Measurements from ENCODE around the gene PIGR. TPM values are rescaled to one million over a fixed set of nuclear protein-coding genes. Genes with fewer than 3 reads are reported as not detected.
A peak's percentile ranks its signal among the peaks of the same experiment; 100 is the strongest.

PIGR gene
- polyA plus RNA-seq, 6 donors from 2014 or later, result 0.05 to 0.84 (median 0.64) TPM

DNA sequence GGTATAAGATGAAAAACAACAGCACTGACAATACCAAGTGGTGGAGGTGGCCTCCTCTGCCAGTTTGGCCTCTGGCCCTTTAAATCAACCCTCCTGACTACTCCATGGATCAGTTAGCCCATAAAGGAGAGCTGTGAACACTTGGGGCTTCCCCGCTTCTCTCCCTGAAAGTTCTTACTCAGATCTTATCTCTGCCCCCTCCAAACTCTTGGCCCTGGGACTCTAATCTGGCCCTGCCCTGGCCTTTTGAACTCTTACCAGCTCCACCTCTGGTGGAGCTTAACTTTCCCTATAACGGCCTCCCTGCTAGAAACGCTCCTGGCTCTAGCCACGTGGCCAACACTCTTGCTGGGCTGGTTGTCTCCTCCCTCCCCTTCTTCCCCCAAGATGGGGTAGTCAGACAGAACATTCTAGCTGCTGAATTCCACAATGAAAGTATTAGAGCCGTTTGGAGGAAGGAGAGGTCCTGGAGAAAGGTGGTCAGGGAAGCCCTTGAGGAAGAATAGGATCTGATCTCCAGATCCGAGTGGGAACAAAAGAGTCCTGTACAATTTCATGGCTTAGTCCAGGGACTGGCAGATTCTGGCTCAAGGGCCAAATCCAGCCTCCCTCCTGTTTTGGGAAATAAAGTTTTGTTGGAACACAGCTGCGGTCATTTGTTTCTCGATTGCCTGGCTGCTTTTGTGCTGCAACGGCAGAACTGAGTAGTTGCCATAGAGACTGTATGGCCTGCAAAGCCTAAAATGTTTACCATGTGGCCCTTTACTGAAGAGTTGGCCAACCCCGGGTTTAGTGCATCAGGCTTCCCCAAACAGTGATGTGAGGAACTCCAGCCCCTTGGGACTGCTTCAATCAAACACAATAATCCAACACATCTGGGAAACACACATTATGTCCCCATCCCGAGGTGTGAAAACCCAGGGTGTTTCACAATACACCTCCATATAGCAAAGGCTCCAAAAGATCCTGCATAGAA, 9.5 kb upstream of the PIGR start:
- ATAC-seq (ENCODE audit: low read depth in 2 of 2), result no peak
- no peak for DNase-seq
- no peak overlapping the region for H3K4me3 Mint-ChIP-seq
- H3K27ac Mint-ChIP-seq, result peak overlapping the region in 2 of 6 donors; percentile 49 to 53
- peaks cover 0 to 11% (median 0%) of the 10 kb centered on the region in 3 donors for H3K27me3 Mint-ChIP-seq
- H3K4me1 Mint-ChIP-seq, result peaks cover 15 to 16% (median 15%) of the 10 kb centered on the region in 3 donors
- H3K36me3 Mint-ChIP-seq, result no peaks in the 10 kb centered on the region
- no peaks in the 10 kb centered on the region for H3K9me3 Mint-ChIP-seq

DNA sequence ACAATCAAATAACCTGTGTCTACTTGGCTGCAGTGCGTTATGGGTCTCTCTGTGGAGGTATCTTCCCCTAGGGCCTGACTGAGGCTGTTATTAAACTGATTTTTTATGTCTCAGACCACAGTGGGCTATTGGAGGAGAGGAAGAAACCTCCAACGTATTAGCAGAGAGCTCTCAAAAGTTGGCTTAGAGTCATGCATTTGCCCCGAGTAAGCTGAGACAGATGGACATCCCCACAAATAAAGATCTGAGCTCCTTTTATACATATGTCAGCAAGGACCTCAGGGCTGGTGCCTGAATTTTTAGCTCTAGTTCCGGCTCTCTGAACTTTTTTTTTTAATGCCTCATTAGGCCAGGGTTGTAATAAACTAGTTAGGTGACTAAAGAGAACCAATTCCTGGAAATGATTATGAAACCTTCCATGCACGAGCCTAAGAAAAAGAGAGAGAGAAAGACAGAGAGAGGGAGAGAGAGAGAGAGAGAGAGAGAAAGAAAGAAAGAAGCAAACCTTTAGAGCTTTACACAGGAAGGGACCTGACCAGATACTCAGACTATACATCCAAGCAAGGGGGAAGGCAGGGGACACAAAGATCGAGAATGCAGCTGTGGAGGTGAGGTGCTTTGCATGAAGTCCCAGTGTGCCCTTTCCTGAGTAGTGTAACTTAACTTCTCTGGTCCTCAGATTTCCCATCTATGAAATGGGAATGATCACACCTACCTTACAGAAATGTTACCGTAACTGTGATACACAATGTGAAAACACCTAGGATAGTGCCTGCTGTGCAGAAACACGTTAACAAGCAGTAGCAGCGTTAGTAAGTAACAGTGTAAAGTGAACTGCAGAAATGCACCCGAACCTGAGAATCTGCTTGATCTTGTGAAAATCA, 8.4 kb upstream of the PIGR start:
- ATAC-seq (ENCODE audit: low read depth in 2 of 2) (no peak), DNase-seq (no peak)
- Mint-ChIP-seq H3K36me3 (no peaks in the 10 kb centered on the region), H3K4me1 (peaks cover 15 to 16% (median 15%) of the 10 kb centered on the region in 3 donors), H3K27ac (peak overlapping the region in 1 of 6 donors; percentile 58), H3K27me3 (peaks cover 0 to 12% (median 0%) of the 10 kb centered on the region in 3 donors), H3K9me3 (peaks cover 0 to 5% (median 0%) of the 10 kb centered on the region in 7 donors), H3K4me3 (no peak overlapping the region)

GRCh38 chr1:206953626-206954025, 7.4 kb upstream of the PIGR start:
- H3K27me3 Mint-ChIP-seq, result peaks cover 0 to 16% (median 0%) of the 10 kb centered on the region in 3 donors
- H3K4me1 Mint-ChIP-seq, result peaks cover 16 to 23% (median 23%) of the 10 kb centered on the region in 3 donors
- peaks cover 0 to 7% (median 0%) of the 10 kb centered on the region in 7 donors for H3K9me3 Mint-ChIP-seq
- no peak for DNase-seq
- H3K36me3 Mint-ChIP-seq, result no peaks in the 10 kb centered on the region
- H3K27ac Mint-ChIP-seq, result no peak overlapping the region
- no peak for ATAC-seq (ENCODE audit: low read depth in 2 of 2)
- H3K4me3 Mint-ChIP-seq, result no peak overlapping the region

DNA sequence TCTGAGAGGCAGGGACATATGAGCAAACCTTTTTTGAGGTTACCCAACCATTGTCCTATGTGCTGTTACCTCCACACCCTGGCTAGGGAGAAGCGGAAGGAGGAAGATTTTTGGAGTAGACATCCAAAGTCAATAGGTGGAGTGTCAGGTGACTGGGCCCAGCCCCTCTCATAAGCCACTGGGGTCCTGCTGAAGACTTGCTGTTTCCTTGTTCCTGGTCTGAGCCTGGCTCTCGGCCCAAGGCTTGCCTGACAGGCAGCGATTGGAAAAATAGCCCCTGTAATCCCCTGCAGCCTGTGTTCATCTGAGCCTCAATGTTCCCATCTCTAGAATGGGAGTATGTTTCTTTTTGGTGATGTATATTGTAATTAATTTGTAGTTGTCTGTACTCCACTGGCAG, 6.9 kb upstream of the PIGR start:
- H3K4me1 Mint-ChIP-seq, result peaks cover 16 to 23% (median 23%) of the 10 kb centered on the region in 3 donors
- DNase-seq, result no peak

GRCh38 chr1:206952171-206952570, 5.9 kb upstream of the PIGR start:
- DNase-seq, result no peak
- no peaks in the 10 kb centered on the region for H3K36me3 Mint-ChIP-seq

More for the DNA sequence above, 6.9 kb upstream of the PIGR start:
- no peak overlapping the region for H3K4me3 Mint-ChIP-seq
- H3K27ac Mint-ChIP-seq, result no peak overlapping the region
- peaks cover 0 to 7% (median 0%) of the 10 kb centered on the region in 7 donors for H3K9me3 Mint-ChIP-seq
- no peaks in the 10 kb centered on the region for H3K36me3 Mint-ChIP-seq
- H3K27me3 Mint-ChIP-seq, result peaks cover 0 to 16% (median 0%) of the 10 kb centered on the region in 3 donors
- no peak for ATAC-seq (ENCODE audit: low read depth in 2 of 2)

GRCh38 chr1:206951318-206952100, 5.2 kb upstream of the PIGR start:
- Mint-ChIP-seq H3K36me3 (no peaks in the 10 kb centered on the region), H3K4me3 (peak overlapping the region in 1 of 8 donors; percentile 35), H3K4me1 (peaks cover 23% of the 10 kb centered on the region in 3 donors), H3K9me3 (peaks cover 0 to 7% (median 0%) of the 10 kb centered on the region in 7 donors), H3K27ac (peak overlapping the region in 1 of 6 donors; percentile 39), H3K27me3 (peaks cover 7 to 17% (median 7%) of the 10 kb centered on the region in 3 donors)
- no peak for DNase-seq
- ATAC-seq (ENCODE audit: low read depth in 2 of 2), result peak in 1 of 2 donors; percentile 28

More at GRCh38 chr1:206952171-206952570, 5.9 kb upstream of the PIGR start:
- no peak overlapping the region for H3K4me3 Mint-ChIP-seq
- peaks cover 0 to 7% (median 0%) of the 10 kb centered on the region in 7 donors for H3K9me3 Mint-ChIP-seq
- H3K27ac Mint-ChIP-seq, result peak overlapping the region in 2 of 6 donors; percentile 39 to 86
- H3K27me3 Mint-ChIP-seq, result peaks cover under 1 to 16% (median under 1%) of the 10 kb centered on the region in 3 donors
- peaks cover 17 to 23% (median 23%) of the 10 kb centered on the region in 3 donors for H3K4me1 Mint-ChIP-seq
- no peak for ATAC-seq (ENCODE audit: low read depth in 2 of 2)

DNA sequence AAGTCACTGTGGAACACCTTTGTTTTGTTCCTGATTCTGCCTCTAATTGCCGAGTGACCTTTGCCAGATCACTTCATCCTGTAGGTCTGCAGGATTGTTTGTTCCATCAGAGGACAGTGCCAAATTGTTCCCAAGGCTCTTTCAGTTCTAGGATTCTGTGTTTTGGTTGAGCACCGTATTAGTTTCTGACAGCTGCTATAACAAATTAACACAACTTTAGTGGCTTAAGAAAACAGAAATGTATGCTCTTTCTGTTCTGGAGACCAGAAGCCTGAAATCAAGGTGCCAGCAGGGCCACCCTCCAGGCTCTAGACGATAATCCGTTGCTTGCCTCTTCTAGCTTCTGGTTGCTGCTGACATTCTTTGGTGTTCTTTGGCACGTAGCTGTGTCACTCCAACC, 3.4 kb upstream of the PIGR start:
- H3K4me3 Mint-ChIP-seq, result no peak overlapping the region
- H3K27ac Mint-ChIP-seq, result peak overlapping the region in 1 of 6 donors; percentile 37
- no peaks in the 10 kb centered on the region for H3K36me3 Mint-ChIP-seq

GRCh38 chr1:206949208-206949607, 2.9 kb upstream of the PIGR start:
- DNase-seq (no peak), ATAC-seq (ENCODE audit: low read depth in 2 of 2) (no peak)
- Mint-ChIP-seq H3K27ac (peak overlapping the region in 2 of 6 donors; percentile 37 to 41), H3K36me3 (no peaks in the 10 kb centered on the region), H3K4me3 (no peak overlapping the region), H3K9me3 (peaks cover 0 to 7% (median 0%) of the 10 kb centered on the region in 7 donors), H3K27me3 (peaks cover 13 to 24% (median 15%) of the 10 kb centered on the region in 3 donors), H3K4me1 (peaks cover 16 to 23% (median 19%) of the 10 kb centered on the region in 3 donors)

More for the DNA sequence above, 3.4 kb upstream of the PIGR start:
- Mint-ChIP-seq H3K9me3 (peaks cover 0 to 7% (median 0%) of the 10 kb centered on the region in 7 donors), H3K4me1 (peaks cover 16 to 23% (median 19%) of the 10 kb centered on the region in 3 donors), H3K27me3 (peaks cover 13 to 24% (median 17%) of the 10 kb centered on the region in 3 donors)
- ATAC-seq (ENCODE audit: low read depth in 2 of 2) (no peak), DNase-seq (no peak)

- H3K4me1 Mint-ChIP-seq, result peaks cover 14 to 23% (median 18%) of the 10 kb centered on the region in 3 donors
- no peaks in the 10 kb centered on the region for H3K36me3 Mint-ChIP-seq
- peaks cover 0 to 7% (median 0%) of the 10 kb centered on the region in 7 donors for H3K9me3 Mint-ChIP-seq
- H3K4me3 Mint-ChIP-seq, result peak overlapping the region in 1 of 8 donors; percentile 37
- no peak for DNase-seq
- no peak overlapping the region for H3K27ac Mint-ChIP-seq
- H3K27me3 Mint-ChIP-seq, result peaks cover 15 to 29% (median 20%) of the 10 kb centered on the region in 3 donors
- no peak for ATAC-seq (ENCODE audit: low read depth in 2 of 2)
These were observed 989 bp upstream of the PIGR start for GRCh38 chr1:206947255-206947654.

DNA sequence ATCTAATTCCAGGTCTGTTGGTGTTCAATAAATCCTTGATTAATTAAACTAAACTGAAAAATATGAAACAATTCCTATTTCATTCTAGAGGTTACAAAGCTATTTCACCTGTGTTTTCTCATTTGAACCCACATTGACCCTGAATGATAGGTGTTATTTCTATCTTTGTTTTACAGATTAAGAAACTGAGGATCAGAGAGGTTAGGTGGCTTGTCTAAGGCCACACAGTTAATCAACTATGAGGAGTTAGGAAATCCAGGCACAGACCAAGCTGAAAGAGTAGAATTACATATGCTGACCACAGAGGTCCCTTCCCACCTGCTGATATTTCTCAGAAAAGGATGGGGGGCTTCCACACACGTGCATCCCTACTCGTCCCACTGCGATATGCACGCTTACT, 487 bp downstream of the PIGR start:
- H3K27me3 Mint-ChIP-seq, result peaks cover 13 to 29% (median 20%) of the 10 kb centered on the region in 3 donors
- peaks cover 7 to 10% (median 8%) of the 10 kb centered on the region in 3 donors for H3K4me1 Mint-ChIP-seq
- H3K4me3 Mint-ChIP-seq, result no peak overlapping the region
- no peaks in the 10 kb centered on the region for H3K36me3 Mint-ChIP-seq
- ATAC-seq (ENCODE audit: low read depth in 2 of 2) (no peak), DNase-seq (no peak)
- H3K27ac Mint-ChIP-seq, result no peak overlapping the region
- peaks cover 0 to 7% (median 0%) of the 10 kb centered on the region in 7 donors for H3K9me3 Mint-ChIP-seq

DNA sequence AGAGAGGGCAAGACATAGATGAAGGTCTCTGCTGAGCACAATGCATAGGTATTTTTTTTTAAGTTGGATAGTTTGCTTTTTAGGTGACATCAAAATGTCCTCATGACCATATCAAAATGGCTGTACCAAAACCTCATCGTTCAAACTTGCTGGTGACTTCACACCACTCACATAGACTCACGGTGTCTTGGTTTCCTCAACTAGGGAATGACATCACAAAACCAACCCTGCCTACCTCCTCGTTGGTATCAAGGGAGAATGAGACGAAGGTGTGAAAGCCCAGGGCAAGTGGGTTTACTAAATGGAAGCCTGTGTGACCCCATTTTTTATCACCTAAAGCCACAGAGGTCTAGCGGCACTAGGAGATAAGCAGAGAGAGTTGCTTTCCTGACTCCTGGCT, 1.6 kb downstream of the PIGR start:
- DNase-seq (no peak), ATAC-seq (ENCODE audit: low read depth in 2 of 2) (no peak)
- Mint-ChIP-seq H3K27ac (no peak overlapping the region), H3K9me3 (peaks cover 0 to 2% (median 0%) of the 10 kb centered on the region in 7 donors), H3K36me3 (no peaks in the 10 kb centered on the region), H3K4me3 (no peak overlapping the region), H3K27me3 (peaks cover 12 to 29% (median 20%) of the 10 kb centered on the region in 3 donors), H3K4me1 (peaks cover 7 to 10% (median 8%) of the 10 kb centered on the region in 3 donors)

GRCh38 chr1:206941766-206942418, 4.4 kb downstream of the PIGR start:
- H3K4me1 Mint-ChIP-seq, result peaks cover 0 to 3% (median 2%) of the 10 kb centered on the region in 3 donors
- no peaks in the 10 kb centered on the region for H3K36me3 Mint-ChIP-seq
- DNase-seq (no peak), ATAC-seq (ENCODE audit: low read depth in 2 of 2) (no peak)
- H3K4me3 Mint-ChIP-seq, result no peak overlapping the region
- no peaks in the 10 kb centered on the region for H3K9me3 Mint-ChIP-seq
- peak overlapping the region in 1 of 6 donors; percentile 61 for H3K27ac Mint-ChIP-seq
- H3K27me3 Mint-ChIP-seq, result peaks cover 8 to 26% (median 17%) of the 10 kb centered on the region in 3 donors

Measured in naive B cell (primary cell).